Measurements from ENCODE around the gene HDGFL1.

The HDGFL1 gene

GRCh38 chr6:22605736-22606135 lies 36.4 kb downstream of the HDGFL1 start:
- Histone ChIP-seq H3K27ac (ENCODE audit: extremely low read depth, low read depth, low read length) (no peak overlapping the region), H3K4me1 (ENCODE audit: control insufficient read depth, insufficient read depth, low read length) (no peaks in the 10 kb centered on the region), H3K9me3 (ENCODE audit: control insufficient read depth, insufficient read depth, low read depth, low read length) (no peaks in the 10 kb centered on the region), H3K36me3 (ENCODE audit: control insufficient read depth in 2 of 2, insufficient read depth in 1 of 2, low read length in 2 of 2) (no peaks in the 10 kb centered on the region), H3K4me3 (ENCODE audit: low read depth, low read length) (no peak overlapping the region)
- ChIA-PET CTCF (no interaction called here), POLR2A (no interaction called here)
- TF ChIP-seq YY2 (tag by site-specific recombination; IDR thresholded peaks at IDR 0.05) (no peak), ZNF324 (tag by site-specific recombination; IDR thresholded peaks at IDR 0.05) (no peak), SP3 (tag by site-specific recombination; IDR thresholded peaks at IDR 0.05) (no peak), ZNF155 (tag by site-specific recombination; IDR thresholded peaks at IDR 0.05) (no peak), ZNF561 (tag by site-specific recombination; IDR thresholded peaks at IDR 0.05; ENCODE audit: borderline replicate concordance) (no peak), ZNF169 (tag by site-specific recombination; IDR thresholded peaks at IDR 0.05) (no peak), ZNF677 (tag by site-specific recombination; IDR thresholded peaks at IDR 0.05) (no peak), RBAK (tag by site-specific recombination; IDR thresholded peaks at IDR 0.05) (no peak), ZNF223 (tag by site-specific recombination; IDR thresholded peaks at IDR 0.05) (no peak)

GRCh38 chr6:22610127-22610526 lies 40.8 kb downstream of the HDGFL1 start:
- POLR2A ChIA-PET: no interaction called here
- H3K36me3 ChIP-seq (ENCODE audit: control insufficient read depth in 2 of 2, insufficient read depth in 1 of 2, low read length in 2 of 2): no peaks in the 10 kb centered on the region
- no peaks in the 10 kb centered on the region for H3K9me3 ChIP-seq (ENCODE audit: control insufficient read depth, insufficient read depth, low read depth, low read length)
- H3K27ac ChIP-seq (ENCODE audit: extremely low read depth, low read depth, low read length): no peak overlapping the region
- TF ChIP-seq ZNF132 (tag by site-specific recombination; IDR thresholded peaks at IDR 0.05; ENCODE audit: borderline replicate concordance): no peak
- no peak for TF ChIP-seq BCL11A (tag by site-specific recombination; IDR thresholded peaks at IDR 0.05; ENCODE audit: low read depth)
- H3K4me1 ChIP-seq (ENCODE audit: control insufficient read depth, insufficient read depth, low read length): no peaks in the 10 kb centered on the region
- CTCF ChIA-PET: no interaction called here
- H3K4me3 ChIP-seq (ENCODE audit: low read depth, low read length): no peak overlapping the region

GRCh38 chr6:22612236-22612635 lies 42.9 kb downstream of the HDGFL1 start:
- CTCF ChIA-PET: no interaction called here
- Histone ChIP-seq H3K36me3 (ENCODE audit: control insufficient read depth in 2 of 2, insufficient read depth in 1 of 2, low read length in 2 of 2) (no peaks in the 10 kb centered on the region), H3K9me3 (ENCODE audit: control insufficient read depth, insufficient read depth, low read depth, low read length) (no peaks in the 10 kb centered on the region), H3K27ac (ENCODE audit: extremely low read depth, low read depth, low read length) (no peak overlapping the region), H3K4me3 (ENCODE audit: low read depth, low read length) (no peak overlapping the region), H3K4me1 (ENCODE audit: control insufficient read depth, insufficient read depth, low read length) (no peaks in the 10 kb centered on the region)
- no peak for TF ChIP-seq PRDM4 (tag by site-specific recombination; IDR thresholded peaks at IDR 0.05)
- no peak for TF ChIP-seq OVOL3 (tag by site-specific recombination; IDR thresholded peaks at IDR 0.05)
- TF ChIP-seq EGR2 (tag by site-specific recombination; IDR thresholded peaks at IDR 0.05; ENCODE audit: low read depth): no peak
- no peak for TF ChIP-seq SETDB1 (IDR thresholded peaks at IDR 0.05; ENCODE audit: insufficient read length, low read length)
- TF ChIP-seq ZNF76 (tag by site-specific recombination; IDR thresholded peaks at IDR 0.05; ENCODE audit: borderline replicate concordance, low read depth): no peak
- no peak for TF ChIP-seq ZSCAN18 (tag by site-specific recombination; IDR thresholded peaks at IDR 0.05)
- no peak for TF ChIP-seq ZNF692 (tag by site-specific recombination; IDR thresholded peaks at IDR 0.05)
- no peak for TF ChIP-seq ZNF394 (tag by site-specific recombination; IDR thresholded peaks at IDR 0.05; ENCODE audit: borderline replicate concordance)
- TF ChIP-seq ZNF423 (tag by site-specific recombination; IDR thresholded peaks at IDR 0.05): no peak
- TF ChIP-seq PRDM1 (tag by site-specific recombination; IDR thresholded peaks at IDR 0.05): no peak
- TF ChIP-seq WT1 (tag by site-specific recombination; IDR thresholded peaks at IDR 0.05): no peak
- POLR2A ChIA-PET: no interaction called here

Measured in HEK293 (cell line).